ENCODE results near the gene ERGIC3.

DNA sequence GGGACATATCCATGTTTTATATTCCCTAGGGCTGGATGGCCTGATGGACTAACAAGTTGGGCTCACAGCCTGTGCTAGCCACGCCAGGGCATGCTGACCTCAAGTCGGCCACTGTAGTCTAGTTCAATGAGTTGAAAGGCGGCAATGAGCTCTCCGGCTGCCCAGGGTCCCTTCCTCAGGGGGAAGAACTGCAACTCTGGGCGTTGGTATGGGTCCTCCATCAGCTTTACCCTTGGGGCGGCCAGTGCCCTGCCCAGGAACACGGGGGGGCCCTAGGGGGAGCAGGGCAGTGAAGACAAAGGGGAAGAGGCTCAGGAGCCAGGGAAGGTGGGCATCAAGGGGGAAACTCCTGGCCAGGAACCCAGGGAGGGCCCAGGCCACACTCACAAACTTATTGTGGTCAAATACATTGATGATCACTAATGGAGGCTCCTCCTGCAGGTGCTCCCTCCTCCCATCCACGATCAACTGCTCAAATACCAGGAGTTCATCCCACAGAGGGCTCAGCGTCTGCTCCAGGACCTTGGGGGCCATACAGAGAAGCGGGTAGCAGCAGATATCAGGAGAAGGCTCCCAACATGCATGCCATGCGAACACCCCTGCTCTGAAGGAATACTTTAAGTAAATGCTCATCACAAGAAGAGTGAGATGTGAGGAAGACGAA, 41.0 kb downstream of the ERGIC3 start:
- TF ChIP-seq, protein P1, sequence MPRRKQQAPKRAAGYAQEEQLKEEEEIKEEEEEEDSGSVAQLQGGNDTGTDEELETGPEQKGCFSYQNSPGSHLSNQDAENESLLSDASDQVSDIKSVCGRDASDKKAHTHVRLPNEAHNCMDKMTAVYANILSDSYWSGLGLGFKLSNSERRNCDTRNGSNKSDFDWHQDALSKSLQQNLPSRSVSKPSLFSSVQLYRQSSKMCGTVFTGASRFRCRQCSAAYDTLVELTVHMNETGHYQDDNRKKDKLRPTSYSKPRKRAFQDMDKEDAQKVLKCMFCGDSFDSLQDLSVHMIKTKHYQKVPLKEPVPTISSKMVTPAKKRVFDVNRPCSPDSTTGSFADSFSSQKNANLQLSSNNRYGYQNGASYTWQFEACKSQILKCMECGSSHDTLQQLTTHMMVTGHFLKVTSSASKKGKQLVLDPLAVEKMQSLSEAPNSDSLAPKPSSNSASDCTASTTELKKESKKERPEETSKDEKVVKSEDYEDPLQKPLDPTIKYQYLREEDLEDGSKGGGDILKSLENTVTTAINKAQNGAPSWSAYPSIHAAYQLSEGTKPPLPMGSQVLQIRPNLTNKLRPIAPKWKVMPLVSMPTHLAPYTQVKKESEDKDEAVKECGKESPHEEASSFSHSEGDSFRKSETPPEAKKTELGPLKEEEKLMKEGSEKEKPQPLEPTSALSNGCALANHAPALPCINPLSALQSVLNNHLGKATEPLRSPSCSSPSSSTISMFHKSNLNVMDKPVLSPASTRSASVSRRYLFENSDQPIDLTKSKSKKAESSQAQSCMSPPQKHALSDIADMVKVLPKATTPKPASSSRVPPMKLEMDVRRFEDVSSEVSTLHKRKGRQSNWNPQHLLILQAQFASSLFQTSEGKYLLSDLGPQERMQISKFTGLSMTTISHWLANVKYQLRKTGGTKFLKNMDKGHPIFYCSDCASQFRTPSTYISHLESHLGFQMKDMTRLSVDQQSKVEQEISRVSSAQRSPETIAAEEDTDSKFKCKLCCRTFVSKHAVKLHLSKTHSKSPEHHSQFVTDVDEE (CRISPR knock-in tag; IDR thresholded peaks at IDR 0.05): no peak
- TF ChIP-seq ESRRG (CRISPR knock-in tag; IDR thresholded peaks at IDR 0.05) (no peak), RARB (CRISPR knock-in tag; IDR thresholded peaks at IDR 0.05) (no peak), ZFP30 (CRISPR knock-in tag; IDR thresholded peaks at IDR 0.05) (no peak), ARNTL (CRISPR knock-in tag; IDR thresholded peaks at IDR 0.05; ENCODE audit: borderline replicate concordance, low read depth) (no peak), ZNF70 (CRISPR knock-in tag; IDR thresholded peaks at IDR 0.05) (no peak), ISL1 (CRISPR knock-in tag; IDR thresholded peaks at IDR 0.05) (no peak), ZFP3 (CRISPR knock-in tag; IDR thresholded peaks at IDR 0.05) (no peak), CSDC2 (CRISPR knock-in tag; IDR thresholded peaks at IDR 0.05) (no peak)
- TF ChIP-seq, protein P2, sequence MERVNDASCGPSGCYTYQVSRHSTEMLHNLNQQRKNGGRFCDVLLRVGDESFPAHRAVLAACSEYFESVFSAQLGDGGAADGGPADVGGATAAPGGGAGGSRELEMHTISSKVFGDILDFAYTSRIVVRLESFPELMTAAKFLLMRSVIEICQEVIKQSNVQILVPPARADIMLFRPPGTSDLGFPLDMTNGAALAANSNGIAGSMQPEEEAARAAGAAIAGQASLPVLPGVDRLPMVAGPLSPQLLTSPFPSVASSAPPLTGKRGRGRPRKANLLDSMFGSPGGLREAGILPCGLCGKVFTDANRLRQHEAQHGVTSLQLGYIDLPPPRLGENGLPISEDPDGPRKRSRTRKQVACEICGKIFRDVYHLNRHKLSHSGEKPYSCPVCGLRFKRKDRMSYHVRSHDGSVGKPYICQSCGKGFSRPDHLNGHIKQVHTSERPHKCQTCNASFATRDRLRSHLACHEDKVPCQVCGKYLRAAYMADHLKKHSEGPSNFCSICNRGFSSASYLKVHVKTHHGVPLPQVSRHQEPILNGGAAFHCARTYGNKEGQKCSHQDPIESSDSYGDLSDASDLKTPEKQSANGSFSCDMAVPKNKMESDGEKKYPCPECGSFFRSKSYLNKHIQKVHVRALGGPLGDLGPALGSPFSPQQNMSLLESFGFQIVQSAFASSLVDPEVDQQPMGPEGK (CRISPR knock-in tag; IDR thresholded peaks at IDR 0.05; ENCODE audit: borderline replicate concordance): no peak
- TF ChIP-seq, protein P3, sequence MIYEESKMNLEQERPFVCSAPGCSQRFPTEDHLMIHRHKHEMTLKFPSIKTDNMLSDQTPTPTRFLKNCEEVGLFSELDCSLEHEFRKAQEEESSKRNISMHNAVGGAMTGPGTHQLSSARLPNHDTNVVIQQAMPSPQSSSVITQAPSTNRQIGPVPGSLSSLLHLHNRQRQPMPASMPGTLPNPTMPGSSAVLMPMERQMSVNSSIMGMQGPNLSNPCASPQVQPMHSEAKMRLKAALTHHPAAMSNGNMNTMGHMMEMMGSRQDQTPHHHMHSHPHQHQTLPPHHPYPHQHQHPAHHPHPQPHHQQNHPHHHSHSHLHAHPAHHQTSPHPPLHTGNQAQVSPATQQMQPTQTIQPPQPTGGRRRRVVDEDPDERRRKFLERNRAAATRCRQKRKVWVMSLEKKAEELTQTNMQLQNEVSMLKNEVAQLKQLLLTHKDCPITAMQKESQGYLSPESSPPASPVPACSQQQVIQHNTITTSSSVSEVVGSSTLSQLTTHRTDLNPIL (CRISPR knock-in tag; IDR thresholded peaks at IDR 0.05; ENCODE audit: low read depth): no peak
- TF ChIP-seq, protein P4, sequence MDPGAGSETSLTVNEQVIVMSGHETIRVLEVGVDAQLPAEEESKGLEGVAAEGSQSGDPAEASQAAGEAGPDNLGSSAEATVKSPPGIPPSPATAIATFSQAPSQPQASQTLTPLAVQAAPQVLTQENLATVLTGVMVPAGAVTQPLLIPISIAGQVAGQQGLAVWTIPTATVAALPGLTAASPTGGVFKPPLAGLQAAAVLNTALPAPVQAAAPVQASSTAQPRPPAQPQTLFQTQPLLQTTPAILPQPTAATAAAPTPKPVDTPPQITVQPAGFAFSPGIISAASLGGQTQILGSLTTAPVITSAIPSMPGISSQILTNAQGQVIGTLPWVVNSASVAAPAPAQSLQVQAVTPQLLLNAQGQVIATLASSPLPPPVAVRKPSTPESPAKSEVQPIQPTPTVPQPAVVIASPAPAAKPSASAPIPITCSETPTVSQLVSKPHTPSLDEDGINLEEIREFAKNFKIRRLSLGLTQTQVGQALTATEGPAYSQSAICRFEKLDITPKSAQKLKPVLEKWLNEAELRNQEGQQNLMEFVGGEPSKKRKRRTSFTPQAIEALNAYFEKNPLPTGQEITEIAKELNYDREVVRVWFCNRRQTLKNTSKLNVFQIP (CRISPR knock-in tag; IDR thresholded peaks at IDR 0.05; ENCODE audit: borderline replicate concordance, low read depth): no peak
